Subcutaneous adipose tissue (tissue), 4 donors: ENCODE data around the gene PEPD. TPM values are rescaled to one million over a fixed set of nuclear protein-coding genes. Genes with fewer than 3 reads are reported as not detected.

Source experiments
- total RNA-seq, 4 donors: library from RNA; depleted of rRNA; stranded (reverse); fragments of >200 nt; gene quantifications; one replicate each; pipeline ENCODE4 v1.1.0, GENCODE V29; 2016
- TF ChIP-seq, protein P1 (sequence below): fragments of 450-650 bp; IDR thresholded peaks from one replicate; pipeline ENCODE4 v1.5.1; 2016; ENCODE audit warnings: low read depth, mild to moderate bottlenecking, control low read depth, antibody characterized with exemption, moderate library complexity

Gene PEPD
- total RNA-seq, 4 donors from 2014 or later, result 71.3 to 110 (median 92.6) TPM

DNA sequence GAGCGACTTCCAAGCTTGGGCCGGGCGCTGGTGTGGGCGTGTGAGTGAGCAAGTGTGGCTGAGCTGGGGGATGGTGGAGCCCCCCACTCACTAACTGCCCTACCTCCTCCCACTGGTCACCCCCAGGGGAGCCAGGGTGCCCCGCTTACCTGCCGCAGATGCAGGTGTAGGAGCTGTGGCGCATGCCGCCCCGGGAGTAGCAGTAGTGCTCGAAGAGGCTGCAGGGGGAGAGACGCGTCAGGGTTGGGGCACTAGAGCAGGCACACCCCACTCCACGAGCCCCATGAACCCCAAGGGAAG is 108.2 kb downstream of the PEPD start:
- TF ChIP-seq, protein P1, sequence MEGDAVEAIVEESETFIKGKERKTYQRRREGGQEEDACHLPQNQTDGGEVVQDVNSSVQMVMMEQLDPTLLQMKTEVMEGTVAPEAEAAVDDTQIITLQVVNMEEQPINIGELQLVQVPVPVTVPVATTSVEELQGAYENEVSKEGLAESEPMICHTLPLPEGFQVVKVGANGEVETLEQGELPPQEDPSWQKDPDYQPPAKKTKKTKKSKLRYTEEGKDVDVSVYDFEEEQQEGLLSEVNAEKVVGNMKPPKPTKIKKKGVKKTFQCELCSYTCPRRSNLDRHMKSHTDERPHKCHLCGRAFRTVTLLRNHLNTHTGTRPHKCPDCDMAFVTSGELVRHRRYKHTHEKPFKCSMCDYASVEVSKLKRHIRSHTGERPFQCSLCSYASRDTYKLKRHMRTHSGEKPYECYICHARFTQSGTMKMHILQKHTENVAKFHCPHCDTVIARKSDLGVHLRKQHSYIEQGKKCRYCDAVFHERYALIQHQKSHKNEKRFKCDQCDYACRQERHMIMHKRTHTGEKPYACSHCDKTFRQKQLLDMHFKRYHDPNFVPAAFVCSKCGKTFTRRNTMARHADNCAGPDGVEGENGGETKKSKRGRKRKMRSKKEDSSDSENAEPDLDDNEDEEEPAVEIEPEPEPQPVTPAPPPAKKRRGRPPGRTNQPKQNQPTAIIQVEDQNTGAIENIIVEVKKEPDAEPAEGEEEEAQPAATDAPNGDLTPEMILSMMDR, result no peak

DNA sequence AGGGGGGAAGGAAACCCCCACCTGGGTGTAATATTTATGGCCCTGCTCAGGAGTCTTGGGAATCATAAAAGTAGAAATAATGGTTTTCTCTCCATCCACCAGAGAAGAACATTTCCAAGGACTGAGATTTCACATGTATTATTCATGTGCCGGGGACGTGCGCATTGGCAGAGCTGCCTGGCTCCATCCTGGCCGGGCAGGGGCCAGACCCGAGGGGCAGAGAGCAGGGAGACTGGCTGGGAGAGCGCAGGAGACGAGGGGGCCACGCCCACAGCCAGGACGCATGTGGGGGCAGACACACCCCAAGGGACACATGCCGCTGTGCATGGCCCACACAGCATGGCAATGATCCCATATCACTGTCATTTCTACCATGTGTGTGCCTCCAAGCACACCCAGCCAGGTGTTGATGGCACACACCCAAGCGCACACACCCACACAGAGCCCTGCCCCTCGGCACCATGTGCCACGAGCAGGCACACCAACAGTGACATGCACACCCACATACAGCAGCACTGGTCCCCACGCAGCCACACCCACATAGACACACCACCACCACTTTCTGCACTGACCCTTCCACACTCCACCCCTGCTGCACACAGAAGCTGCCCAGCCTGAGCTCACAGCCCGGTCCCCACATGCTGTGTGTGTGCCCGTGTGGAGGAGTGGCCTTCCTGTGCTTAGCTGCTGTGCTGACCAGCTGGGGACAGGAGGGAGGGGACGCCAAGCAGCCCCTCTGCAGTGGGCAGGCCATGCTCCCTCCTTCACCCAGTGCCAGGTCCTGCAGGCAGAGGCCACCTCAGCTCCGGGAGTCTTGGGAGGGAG is 108.8 kb downstream of the PEPD start:
- TF ChIP-seq, protein P1, result no peak

DNA sequence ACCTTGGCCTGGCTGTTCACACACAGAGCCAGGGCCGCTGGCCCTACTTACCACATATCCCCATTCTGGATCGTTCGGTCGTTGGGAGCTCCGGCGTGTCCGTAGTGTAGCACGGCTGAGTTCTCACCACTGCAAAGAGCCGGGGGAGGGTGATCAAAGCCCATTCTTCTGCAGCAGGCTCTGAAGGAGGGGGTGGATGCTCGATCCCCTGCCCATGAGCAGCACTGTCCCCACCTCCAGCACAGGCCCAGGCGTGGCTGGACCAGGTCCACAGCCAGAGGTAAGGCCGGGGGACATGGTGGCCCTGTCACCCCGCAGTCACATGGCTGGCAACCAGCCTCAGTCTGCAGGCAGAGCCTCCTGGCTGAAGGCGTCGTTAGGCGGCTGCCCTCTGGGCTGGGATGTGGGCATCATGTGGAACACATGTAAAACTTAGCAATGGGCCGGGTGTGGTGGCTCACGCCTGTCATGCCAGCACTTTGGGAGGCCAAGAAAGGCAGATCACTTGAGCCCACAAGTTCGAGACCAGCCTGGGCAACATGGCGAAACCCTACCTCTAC is 109.9 kb downstream of the PEPD start:
- TF ChIP-seq, protein P1, result no peak

DNA sequence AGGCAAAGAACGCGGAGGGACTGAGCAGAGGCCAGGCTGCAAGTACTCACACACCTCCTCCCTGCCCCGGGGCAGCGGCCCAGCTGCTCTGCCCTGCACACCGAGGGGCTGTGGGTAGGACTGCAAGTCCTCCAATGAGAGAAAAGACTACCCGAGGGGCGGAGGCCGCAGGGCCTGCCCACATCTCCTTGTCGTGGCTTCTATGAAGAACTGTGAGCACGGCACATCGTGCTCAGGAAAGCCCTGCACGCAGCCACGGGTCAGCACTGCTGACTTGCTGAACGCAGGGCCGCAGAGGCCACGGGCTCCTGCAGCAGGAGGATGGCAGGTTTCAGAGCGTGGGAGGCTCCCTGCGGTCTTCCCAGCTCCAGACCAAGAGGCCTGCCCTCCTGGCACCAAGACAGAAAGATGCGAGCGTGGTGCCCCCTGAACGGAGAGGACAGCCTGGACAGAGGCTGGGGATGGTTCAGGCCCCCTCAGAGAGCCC is 110.6 kb downstream of the PEPD start:
- TF ChIP-seq, protein P1, result no peak

DNA sequence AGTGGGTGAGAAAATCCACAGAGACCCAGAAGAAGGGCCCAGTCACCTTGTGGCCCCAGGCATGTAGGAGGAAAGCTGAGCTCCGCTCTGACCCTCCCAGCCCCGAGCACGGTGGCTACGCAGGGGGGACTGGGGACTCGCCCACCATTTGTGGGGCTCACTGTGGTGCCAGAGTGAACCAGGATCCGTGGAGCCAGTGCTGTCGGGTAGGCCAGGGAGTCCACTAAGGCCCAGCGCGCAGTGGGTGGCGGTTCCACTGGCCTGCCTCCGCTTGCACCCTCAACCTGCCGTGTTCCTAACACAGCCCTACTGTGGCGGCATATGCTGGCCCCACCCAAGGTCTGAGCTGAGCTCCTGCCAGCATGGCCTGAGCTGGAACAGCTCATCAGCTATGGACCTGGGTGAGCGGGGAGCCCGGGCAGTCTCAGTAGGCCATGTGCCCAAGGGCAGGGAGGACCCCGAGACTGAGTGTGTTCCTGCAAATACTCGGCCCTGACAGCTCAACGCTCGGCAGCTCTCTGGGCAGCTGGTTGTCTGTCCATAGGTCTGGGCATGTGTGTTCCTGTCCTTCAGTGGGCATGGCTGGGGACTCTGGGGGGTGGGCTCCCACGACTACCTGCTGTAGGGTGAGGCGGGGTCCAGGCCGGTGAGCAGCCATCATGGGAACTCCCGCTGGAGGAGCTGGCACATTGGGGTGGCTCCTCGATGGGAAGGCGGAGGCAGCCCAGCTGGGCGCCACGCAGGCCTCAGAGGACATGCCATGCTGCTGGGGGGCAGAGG is 111.5 kb downstream of the PEPD start:
- TF ChIP-seq, protein P1, result no peak

DNA sequence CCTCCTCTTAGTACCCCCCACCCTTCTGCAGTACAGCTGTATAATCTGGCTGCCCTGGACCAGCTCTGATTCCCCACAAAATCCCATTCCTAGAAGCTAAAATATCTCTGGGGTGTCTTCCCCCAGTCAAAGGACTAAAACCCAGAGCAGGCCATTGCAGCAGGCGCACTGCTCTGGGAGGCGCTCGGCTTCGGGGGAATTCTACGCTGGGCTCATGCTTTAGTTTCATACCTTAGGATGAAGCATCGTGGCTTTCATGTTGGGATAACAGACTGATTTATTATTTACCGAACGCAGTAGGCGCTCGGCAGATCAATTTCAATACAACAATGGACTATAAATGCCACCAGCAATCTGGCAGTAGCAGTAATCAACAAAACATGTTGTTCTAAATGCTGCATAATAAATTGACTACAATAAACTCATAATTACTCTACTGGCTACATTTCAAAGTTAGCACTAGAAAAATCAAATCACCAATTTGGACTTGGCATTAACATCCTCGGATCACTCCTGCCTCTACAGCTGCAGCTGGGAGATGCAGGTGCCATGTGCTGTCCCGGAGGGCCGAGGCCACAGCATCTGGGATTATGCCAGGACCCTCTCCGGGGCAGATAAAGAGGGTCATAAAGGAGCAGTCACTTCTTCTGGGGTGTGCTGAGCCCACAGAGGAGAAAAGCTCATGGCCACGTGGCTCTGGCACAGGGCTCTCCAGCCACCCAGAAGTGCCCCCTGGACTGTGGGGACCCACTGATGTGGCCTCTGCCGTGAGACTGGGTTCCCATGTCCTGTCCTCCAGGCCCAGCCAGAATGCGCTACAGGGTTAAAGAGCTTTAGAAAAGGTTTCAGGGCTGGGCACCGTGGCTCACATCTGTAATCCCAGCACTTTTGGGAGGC is 112.8 kb downstream of the PEPD start:
- TF ChIP-seq, protein P1, result no peak
